Right lung (tissue), 5 donors: ENCODE data around the gene PPARG. TPM values are rescaled to one million over a fixed set of nuclear protein-coding genes. Genes with fewer than 3 reads are reported as not detected.

Source experiments
- DNase-seq, 2 donors: peaks; one replicate each; pipeline ENCODE4 v3.0.0-alpha.2; 2013
- polyA plus RNA-seq, 5 donors: library from polyadenylated mRNA; unstranded; fragments of 120-200 nt; gene quantifications; one replicate each; pipeline versions ENCODE4 v1.2.1 to v1.2.3, GENCODE V29; 2013; ENCODE audit warnings: inconsistent platforms in 1 of 5, low replicate concordance in 1 of 5; ENCODE audit not compliant: insufficient read length in 5 of 5, insufficient read depth in 1 of 5

PPARG gene
- polyA plus RNA-seq, 5 donors: 2.3 to 7.9 (median 4.5) TPM

DNA sequence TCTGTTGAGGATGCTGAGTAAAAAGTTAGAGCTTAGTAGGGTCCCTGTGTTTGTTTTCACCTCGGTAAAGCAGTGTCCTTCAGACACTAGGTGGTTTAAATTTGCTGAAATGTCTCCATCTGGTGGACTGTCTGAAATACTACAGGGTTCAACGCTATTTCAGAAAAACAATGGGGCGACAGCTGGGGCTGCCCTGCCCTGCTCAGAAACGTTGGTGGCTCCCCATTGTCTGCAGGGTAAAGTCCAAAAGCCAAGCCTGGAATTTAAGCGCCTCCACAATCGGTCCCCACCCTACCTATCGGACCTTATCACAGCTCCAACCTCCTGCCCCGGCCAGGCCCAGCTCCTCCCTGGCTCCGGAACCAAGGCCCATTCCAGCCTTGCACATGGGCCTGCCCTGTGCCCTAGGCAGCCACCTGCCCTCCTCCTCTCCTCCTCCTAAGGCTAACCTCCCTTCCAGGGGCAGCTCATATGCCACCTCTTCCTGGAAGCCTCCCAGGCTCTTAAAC lies 191.1 kb downstream of the PPARG start:
- DNase-seq: peak in 1 of 2 donors; percentile 44

DNA sequence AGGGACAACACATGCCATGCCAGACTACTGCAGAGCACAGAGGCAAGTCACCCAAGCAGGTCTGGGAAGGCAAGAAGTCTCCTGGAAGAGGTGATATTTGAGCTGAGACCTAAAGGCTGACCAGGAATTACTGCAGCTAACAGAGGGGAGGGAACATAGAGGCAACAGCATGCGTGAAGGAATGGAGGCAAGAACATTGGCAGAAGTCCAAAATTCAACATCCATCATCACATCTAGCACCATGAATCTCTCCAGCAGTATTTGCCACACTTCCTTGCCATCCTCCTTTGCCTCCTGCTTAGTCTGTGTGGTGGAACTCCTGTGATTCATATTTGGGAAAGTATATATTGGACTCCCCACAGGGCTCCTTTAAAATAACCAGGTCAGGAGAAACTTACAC lies 194.5 kb downstream of the PPARG start:
- no peak for DNase-seq

DNA sequence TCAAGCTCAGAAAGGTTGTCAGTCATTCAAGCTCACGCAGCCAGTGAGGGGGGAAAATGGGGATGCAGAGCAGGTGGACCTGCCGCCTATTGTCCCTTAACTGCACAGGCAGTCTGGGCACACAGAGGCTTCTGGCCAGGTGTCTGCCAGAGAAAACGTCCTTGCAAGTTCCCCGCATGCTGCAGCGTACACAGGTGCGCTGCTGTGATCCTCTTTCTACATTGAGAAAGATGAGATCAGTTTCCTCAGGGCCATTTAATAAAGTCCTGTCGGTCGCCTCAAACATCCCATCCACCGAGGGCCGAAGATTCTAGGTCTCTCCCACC lies 195.0 kb downstream of the PPARG start:
- DNase-seq: no peak

Other genes starting within 250 kb of the PPARG start
- under 1 TPM; 0.22 to 0.66 (median 0.26) TPM for gene TIMP4, start 130.2 kb upstream of the PPARG start, polyA plus RNA-seq
- 10 to 100 TPM; 18.8 to 24.9 (median 23.9) TPM for gene TSEN2, start 195.4 kb downstream of the PPARG start, polyA plus RNA-seq